ENCODE results near the gene SNTG2.

GRCh38 chr2:1055014-1055595 lies 104.5 kb downstream of the SNTG2 start:
- no peak for TF ChIP-seq CTCF (conservative IDR thresholded peaks at IDR 0.05 in 1 of 2, IDR thresholded peaks at IDR 0.05 in 1 of 2; ENCODE audit: low read depth in 1 of 2, low read length in 2 of 2)
- no peak for TF ChIP-seq EZH2 (IDR thresholded peaks at IDR 0.05; ENCODE audit: low read length, missing control alignments)
